Globus pallidus (tissue), 1 donor: ENCODE measurements around the gene HAO1.
"Not testable (repeated sequence)": the region's sequence is repeated elsewhere in the genome, so short reads cannot be mapped to it uniquely, and the experiment has no call there.

ENCODE experiments used
- DNase-seq: peaks from one replicate; pipeline ENCODE4 v3.0.0-alpha.2; 2015; ENCODE audit warnings: low spot score

The HAO1 gene

DNA sequence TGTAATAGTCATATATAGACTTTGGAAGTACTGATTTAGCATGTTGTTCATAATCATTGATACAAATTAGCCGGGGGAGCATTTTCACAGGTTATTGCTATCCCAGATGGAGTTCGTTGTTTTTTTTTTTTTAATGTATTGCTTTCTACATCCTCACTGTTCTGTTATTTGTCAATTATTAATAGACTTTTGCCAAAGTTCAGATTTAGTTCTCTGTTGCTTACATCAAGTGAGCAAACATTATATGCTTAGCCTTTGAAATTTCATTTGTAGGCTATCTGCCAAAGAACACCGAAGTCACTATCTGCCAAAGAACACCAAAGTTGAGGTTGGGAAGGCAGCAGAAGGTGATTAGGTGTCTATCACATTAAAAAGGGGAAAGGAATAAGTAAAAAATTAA is at the start of gene HAO1:
Gene HAO1, minus strand, starts transcription at position 118 of the 400 bp plus-strand sequence. Its CDS starts 36 bp downstream, at position 82.
- DNase-seq, result no peak

DNA sequence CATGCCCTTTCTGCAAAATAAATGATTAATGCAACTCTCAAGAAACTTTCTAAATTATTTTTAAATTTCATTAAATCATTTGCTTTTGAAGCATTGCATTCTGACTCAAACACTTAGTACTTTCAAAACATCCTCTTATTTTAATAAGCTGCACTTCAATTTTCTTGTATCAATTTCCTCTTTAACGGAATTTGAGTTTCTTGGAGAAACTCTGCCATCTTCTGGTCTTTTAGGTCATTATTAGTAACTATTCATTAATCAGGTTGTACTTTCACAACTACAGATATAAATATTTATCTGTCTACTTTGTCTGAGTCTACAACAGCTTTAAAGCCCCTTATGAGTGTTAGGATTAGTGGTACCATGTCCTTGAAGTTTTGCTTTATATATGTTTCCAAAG is 49.1 kb upstream of the HAO1 start:
- no peak for DNase-seq

DNA sequence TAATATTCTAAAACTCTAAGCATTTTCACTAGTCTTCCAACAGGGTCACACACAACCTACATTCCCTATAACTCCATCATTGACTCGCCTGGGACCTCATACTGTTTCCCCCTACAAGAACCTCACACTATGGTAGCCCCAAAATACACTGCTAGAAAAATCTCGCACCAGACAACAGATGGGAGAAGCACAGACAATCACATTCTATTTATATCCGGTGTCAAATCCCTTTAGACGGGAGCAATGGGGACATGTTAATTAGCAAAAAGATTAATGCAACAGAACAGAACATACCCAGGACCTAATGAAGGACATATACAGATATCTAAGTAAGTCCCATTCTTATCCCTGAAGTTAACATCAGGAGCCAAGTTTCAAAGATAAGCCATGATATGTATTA is 45.7 kb upstream of the HAO1 start:
- no peak for DNase-seq

DNA sequence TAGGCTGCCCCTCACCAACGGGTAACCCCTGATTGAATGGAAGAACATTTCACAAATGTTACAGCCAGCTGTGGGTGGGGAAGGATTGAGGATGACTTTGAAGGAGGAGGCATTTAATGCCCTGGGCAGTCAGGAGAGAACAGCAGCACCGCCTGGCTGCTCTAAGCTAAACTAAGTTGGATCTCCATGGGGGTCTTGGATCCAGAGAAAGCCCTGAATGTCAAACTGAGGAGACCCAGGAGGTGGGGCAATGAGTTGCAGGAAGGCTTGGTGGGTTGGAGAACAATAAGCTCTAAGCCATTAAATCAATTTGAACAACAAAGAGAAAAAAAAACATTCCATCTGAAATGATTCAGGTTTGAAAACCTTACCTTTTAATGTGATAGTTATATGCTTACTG is 43.9 kb upstream of the HAO1 start:
- no peak for DNase-seq

DNA sequence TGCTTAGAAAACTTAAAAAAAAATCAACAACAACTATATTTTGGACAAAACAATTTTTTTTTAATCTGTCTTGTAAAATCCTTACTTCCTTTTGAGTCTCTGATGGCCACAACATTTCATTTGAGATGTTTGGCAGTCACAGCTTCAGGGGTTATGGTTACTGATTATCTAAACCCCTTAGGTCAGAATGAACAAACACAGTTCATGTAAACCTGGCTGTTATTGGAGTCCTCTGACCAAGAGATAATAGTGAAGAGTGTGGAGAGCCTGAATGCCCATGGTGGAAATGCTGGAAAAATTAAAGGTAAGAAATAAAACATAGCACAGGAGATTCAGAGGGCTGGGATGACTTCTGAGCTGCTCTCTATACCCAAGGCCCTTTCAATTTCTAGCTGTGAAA is 41.1 kb upstream of the HAO1 start:
- DNase-seq, result no peak

DNA sequence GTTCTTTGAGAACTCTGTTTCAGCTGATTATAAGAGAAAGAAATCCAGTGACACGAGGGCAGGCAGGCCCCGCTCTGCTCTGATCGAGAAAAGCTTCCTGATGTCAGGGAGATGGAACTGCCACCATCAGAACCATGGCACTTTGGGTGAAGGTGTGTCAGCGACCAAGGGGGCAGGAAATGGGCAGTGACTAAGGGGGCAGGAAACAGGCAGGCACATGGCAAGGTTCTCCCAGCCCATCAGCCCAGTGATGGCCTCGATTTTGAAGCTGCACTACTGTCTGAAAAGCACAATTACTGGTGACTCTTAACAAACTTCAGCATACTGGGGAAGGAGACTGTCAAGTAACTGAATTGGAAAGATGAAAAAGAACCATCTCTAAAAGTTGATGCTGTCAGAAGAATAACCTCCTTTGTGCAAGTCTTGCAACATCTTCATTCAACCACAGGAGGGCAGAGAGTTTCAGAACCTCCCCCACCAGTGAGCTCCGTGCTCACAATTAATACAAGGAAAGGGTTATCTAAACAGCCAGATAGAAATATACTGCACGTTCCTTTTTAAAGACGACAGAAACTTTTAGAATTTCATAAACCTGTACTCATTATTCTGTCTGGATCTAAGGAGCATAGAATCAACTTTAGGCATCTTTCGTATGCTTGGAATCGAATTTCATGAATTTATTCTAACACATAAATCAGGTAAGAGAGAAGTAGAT is 40.2 kb upstream of the HAO1 start:
- DNase-seq, result peak; percentile 46

DNA sequence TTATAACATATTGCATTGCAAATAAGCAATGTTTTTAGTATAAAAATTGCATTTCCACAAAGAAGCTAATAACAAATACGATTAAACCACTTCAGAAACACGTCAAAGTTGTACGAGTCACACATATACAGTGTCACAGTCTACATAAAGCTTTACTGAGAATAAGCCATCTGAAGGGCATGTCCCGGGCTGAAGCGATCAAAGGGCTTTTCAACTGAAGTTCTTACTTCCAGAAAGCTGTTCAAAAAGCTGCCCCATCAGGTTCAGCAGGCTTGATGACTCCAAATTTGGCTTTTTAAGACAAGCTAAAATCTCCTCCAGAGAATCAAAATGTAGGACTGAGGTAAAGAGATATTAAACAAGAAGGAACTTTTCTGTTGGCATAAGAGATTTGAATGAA is 37.5 kb upstream of the HAO1 start:
- DNase-seq, result no peak

DNA sequence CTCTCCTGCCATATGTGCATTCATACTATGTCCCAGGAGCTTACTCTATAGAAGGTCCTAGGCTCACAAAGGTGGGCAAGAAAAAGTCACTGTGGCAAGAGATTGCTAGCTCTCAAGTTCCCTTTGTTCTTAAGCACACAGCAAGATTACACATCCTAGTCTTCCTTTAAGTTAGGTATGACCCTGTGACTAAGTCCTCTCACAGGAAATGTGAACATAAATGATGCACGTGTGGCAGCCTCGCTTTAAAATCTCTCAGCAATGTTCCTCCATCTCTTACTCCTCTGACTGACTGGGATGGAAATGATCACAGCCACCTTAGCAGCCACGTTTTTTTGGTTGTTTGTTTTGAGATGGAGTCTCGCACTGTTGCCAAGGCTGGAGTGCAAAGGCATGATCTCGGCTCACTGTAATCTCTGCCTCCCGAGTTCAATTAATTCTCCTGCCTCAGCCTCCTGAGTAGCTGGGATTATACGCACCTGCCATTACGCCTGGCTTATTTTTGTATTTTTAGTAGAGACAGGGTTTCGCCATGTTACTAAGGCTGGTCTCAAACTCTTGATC is 35.7 kb upstream of the HAO1 start:
- no peak for DNase-seq

DNA sequence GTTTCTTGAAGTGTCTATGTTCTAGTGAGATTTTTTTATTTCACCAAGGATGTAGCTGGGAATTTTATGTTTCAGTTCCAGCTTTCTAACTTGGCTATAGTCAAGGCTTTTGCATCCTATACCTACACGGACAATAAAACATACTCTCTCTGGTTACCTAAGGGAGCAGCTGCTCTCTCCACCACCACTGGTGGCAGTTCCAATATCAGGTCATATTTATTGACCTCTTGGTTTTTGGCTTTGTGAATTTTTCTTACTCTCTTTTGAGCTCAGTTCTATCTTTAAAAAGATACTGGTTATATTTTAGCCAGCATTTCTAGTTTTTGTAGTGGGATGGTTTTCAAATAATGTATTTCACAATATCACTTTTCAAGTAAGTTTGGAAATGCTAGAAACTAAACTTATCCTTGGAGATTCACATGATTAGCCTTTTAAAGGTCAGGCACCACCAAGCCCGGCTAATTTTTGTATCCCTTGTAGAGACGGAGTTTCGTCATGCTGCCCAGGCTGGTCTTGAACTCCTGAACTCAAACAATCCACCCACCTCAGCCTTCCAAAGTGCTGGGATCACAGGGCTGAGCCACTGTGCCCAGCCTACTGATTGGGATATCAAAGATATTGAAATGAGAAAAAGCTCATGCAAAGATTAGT is 34.7 kb upstream of the HAO1 start:
- no peak for DNase-seq

DNA sequence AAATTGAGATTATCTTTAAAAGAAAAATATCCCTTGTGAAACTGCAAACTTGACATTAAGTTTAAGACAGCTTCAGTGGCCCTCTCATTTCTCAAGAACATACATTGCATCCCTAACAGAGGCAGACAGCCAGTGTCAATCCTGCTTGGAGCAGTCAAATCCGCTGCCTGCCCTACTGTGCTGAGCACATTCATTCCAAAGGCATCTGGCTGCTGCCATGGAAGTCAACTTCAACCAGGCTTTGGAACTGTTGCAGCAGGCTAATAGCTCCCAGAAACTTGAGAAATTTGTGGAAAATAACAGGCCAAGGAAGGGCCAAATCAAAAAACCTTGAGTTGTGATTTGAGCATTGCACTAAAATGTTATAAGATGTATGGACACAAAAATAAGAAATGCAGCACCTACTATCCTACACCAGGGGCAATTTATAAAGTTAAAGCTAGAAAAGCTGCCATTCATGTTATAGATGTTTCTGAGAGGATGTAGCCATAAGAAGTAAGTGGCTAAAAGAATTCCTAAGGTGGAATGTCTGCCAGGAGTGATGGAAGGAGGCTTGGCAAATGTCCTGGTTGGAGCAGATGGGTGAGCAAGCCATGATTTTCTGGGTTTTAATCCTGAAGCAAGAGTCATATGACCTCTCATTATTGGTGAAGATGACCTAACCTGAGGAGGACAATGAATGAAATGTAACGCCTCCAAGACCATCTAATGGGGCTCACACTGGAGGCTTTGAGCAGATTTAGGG is 31.4 kb upstream of the HAO1 start:
- DNase-seq, result no peak

DNA sequence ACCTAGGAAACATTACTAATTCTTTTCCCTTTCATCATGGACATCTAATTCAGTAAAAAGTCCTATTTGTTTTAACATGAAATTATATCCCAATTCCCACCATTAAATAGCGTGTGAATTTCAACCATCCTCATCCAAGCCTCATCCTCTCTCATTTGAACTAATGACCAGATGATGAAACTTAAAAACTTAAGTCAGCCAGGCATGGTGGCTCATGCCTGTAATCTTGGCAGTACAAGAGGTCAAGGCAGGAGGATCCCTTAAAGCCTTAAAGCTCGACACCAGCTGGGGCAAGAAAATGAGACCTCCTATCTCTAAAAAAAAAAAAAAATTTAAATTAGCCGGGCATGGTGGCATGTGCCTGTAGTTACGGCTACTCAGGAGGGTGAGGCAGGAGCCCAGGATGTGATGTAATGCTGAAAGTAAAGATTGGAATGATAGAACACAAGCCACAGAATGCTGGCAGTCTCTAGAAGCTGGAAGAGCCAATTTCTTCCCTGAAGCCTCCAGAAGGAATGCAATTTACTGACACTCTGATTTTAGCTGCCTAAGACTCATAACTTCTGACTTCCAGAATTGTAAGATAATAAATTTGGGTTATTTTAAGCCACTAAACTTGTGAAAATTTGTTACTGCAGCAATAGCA is 27.1 kb upstream of the HAO1 start:
- no peak for DNase-seq

DNA sequence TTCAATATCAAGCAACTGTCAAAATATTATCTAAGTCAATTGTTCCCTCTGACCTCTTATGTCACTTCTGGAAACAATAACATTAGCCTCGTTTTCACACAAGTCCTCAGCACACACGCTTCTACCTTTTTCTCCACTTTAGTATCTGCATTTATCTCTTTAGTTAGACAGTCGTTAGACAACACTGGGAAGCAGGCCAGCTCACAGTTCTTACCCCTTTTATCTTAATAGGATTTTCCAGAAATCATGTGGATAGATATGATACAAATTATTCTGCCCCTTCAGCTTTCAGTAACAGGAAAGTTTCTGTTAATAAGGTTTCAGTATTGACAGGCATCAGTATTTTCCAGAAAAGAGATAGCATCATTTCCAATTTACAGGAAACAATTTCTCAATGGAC is 25.9 kb upstream of the HAO1 start:
- DNase-seq, result no peak

DNA sequence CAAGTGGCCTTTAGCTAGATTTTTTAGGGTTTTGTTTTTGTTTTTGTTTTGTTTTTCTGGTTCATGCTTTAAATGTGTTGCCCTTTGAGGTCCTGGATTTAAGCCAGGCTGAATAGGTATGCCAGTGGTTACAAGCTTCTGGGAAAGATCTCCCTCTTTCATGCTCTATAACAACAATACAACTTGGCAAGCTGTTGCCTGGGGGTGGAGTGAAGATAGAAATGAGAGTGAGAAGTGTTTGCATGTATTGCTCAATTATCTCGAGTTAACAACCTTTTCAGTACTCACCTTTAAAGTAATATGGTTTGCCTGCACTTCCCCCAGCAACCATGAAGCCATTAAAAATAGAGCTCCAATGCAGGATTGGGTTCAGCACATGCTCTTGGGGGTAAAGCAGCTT is 19.2 kb upstream of the HAO1 start:
- DNase-seq, result no peak

DNA sequence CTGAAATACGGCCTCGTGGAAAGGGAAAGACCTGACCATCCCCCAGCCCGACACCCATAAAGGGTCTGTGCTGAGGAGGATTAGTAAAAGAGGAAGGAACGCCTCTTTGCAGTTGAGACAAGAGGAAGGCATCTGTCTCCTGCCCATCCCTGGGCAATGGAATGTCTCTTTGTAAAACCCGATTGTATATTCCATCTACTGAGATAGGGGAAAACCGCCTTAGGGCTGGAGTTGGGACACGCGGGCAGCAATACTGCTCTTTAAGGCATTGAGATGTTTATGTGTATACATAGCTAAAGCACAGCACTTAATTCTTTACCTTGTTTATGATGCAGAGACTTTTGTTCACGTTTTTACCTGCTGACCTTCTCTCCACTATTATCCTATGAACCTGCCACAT is 16.3 kb upstream of the HAO1 start:
- DNase-seq, result not testable (repeated sequence)

DNA sequence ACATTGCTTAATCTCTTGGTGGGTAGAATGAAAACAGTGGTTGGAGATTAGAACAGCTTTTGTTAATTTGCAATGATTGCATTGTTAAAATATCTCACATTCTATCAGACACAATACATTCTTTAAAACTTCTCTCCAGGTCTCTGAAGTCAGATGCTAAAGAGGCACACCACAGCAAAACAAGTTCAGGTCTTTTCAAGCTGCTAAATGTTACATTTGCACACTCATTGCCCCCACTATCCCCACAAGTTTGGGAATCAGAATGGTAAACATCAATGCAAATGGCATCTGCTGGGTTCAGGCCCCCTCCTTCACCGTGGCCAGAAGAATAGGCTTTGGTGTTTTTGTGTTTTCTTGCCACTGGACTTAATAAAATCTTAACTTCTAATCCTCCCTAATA is 10.1 kb upstream of the HAO1 start:
- no peak for DNase-seq

DNA sequence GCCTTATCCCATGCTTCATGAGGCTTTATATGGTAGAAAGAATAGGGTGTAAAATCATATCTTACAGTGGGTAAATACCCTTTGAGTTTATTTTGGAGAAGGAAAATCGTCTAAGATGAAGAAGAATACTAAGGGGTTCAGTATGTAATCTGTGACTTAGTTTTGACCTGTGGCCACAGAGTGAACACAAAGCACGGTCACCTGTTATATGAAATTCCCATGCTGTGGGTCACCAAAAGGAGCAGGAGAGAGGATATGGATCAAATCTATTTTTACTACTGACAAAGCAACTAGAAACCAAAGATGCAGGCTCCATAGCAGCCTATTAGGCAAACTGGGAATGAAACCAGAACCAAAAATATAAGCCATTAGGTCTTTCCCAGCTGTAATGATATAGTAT is 3.6 kb upstream of the HAO1 start:
- no peak for DNase-seq

DNA sequence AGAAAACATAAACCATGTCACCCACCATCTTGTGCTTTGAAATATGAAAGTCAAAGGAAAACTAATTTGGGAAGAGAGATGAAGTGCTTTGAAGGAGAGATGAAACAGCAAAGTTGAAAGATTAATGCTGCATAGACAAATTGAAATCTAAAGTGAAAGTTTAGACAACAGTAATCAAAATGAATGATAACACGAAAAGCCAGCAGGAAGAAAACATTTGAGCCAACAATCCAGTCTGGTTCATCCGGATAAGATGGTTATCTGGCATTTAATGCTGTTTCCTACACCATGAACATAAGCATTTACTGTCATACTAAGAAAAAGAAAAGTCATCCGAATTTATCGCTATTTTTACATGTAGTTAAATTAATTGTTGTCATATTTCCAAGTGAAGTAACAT is 595 bp downstream of the HAO1 start:
- DNase-seq, result no peak

DNA sequence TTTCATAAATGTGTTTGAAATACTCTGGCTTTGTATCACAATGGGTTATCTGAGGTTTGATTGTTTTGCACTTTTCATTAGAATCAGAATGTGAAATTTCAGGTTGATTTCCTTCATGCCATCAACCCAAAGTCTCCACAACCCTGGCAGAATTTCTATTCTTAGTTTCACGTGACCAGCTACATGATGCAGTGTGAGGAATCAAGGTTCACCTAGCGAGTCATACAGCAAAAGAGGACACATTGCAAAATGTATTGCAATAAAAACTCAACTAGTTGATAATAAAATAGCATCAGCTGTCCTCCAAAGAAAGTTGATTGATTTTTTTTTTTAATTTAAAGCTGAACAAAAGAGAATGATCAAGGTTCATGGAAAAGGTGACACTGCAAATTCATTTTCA is 2.2 kb downstream of the HAO1 start:
- DNase-seq, result no peak

DNA sequence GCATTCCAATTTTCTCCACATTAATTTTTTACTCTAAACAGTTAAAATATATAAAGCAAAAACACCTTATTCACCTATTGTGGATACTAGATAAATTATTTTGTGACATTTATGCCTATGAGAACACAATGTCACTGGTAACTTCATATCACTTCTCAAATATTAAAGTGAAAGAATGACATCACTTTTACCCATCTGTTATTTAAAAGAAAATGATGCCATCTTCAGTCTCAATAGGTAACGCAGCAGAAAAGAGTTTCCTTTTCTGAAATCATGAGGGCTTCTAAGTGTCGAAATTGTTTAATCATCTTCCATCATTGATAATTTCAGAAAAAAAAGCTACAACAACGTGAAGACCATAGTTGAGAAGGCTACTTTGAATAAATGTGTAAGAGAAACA is 2.9 kb downstream of the HAO1 start:
- no peak for DNase-seq

DNA sequence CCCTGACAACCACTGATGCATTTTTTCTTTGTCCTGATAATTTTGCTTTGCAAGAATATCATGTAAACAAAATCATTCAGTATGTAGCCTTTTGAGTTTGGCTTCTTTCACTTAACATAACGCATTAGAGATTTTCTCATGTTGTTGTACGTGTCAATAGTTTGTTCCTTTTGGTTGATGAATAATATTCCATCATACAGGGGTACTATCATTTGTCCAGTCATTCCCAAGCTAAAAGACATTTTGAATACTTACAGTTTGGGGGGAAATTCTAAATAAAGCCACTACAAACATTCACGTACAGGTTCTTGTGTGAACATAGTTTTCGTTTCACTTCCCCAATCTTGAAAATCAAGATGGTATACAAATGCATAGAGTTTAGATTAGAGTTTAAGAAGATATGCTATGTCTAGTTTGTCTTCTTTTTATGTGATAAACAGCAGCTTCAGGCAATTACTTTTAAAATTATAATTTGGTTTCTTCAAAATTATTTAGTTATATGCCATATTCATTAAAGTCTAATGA is 5.2 kb downstream of the HAO1 start:
- no peak for DNase-seq

DNA sequence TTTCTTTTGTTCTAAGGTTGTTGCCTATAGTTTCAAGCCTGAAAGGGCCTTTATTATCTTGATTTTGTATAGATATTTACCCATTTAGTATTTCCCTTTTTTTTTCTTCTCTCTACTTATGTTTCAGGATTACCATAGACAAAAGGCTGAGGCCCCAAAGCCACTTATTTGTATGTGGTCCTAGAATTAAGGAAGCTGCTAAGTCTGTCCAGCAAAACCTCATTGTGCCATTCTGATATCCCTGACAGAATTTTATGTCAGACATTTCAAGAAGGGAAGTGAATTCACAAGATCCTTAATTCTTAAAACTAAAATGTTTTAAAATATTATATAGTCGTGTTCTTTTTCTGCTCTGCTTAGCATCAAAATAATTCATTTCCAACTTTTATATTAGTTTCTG is 6.9 kb downstream of the HAO1 start:
- DNase-seq, result no peak

DNA sequence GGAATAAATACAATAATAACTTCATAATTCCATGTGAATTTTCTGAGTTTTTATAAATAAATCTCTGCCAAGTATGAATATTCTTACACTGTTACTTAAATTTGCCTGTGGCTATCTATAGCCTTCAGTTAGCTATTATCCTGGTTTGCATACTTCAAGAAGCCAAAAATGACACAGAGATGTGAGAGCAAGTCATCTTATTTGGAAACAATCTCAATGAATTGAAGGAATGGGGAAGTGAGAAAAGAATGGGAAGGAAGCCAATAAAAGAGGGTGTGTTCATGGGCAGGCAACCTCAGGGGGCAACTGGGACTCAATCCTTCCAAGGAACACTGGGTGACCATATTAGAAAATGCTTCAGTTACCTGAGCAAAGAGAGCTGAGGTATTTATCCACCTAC is 9.9 kb downstream of the HAO1 start:
- DNase-seq, result no peak
